Breast epithelium (tissue), 4 donors: Measurements from ENCODE around the gene KLHL21. TPM values are rescaled to one million over a fixed set of nuclear protein-coding genes. Genes with fewer than 3 reads are reported as not detected.

ENCODE experiments used
- DNase-seq, 2 donors: peaks; one replicate each; pipeline ENCODE4 v3.0.0-alpha.2; 2019; ENCODE audit warnings: low spot score in 2 of 2
- H3K27ac ChIP-seq, 2 donors: fragments of 200-600 bp; sonication (generic) in 1 of 2; one replicate each; pipeline ENCODE4 v1.5.1; 2016 to 2019; ENCODE audit warnings: mild to moderate bottlenecking in 1 of 2
- H3K27me3 ChIP-seq, 2 donors: fragments of 200-600 bp; sonication (generic) in 1 of 2; one replicate each; pipeline versions ENCODE4 v1.5.1 to v1.6.0; 2017 to 2019; ENCODE audit warnings: control low read depth in 1 of 2, mild to moderate bottlenecking in 1 of 2
- H3K36me3 ChIP-seq: fragments of 200-600 bp; one replicate; pipeline ENCODE4 v1.5.1; 2019
- H3K4me1 ChIP-seq, 2 donors: fragments of 200-600 bp; sonication (generic); one replicate each; pipeline ENCODE4 v1.5.1; 2016 to 2019; ENCODE audit warnings: control low read depth in 1 of 2
- H3K4me3 ChIP-seq, 3 donors: fragments of 200-600 bp; sonication (generic); 1 replicate in 2 of 3; 2 replicates in 1 of 3; pipeline ENCODE4 v1.5.1; 2016 to 2019; ENCODE audit warnings: mild to moderate bottlenecking in 3 of 3, moderate library complexity in 2 of 3
- H3K9me3 ChIP-seq, 2 donors: fragments of 200-600 bp; sonication (generic) in 1 of 2; one replicate each; pipeline ENCODE4 v1.5.1; 2016 to 2019; ENCODE audit warnings: control low read depth in 1 of 2
- POLR2A ChIP-seq: fragments of 450-650 bp; IDR thresholded peaks from one replicate; pipeline ENCODE4 v1.6.1; 2016; ENCODE audit warnings: antibody characterized with exemption, mild to moderate bottlenecking, moderate library complexity
- POLR2AphosphoS5 ChIP-seq, 3 donors: sonication (generic); formaldehyde crosslinking; IDR thresholded peaks; one replicate each; pipeline ENCODE4 v1.6.1; 2017; ENCODE audit warnings: antibody characterized with exemption in 3 of 3
- intact Hi-C: fragments of 100-400 bp; cut with DNase I; formaldehyde crosslinking; loops from one replicate; pipeline ENCODE4 v1.15.1; 2023; ENCODE audit warnings: low total_unique reads
- total RNA-seq, 3 donors: library from RNA; depleted of rRNA; stranded (reverse); fragments of >200 nt; gene quantifications; one replicate each; pipeline ENCODE4 v1.1.0, GENCODE V29; 2016
- TF ChIP-seq, protein P1 (sequence below), 3 donors: fragments of 450-650 bp; IDR thresholded peaks; one replicate each; pipeline ENCODE4 v1.5.1; 2016 to 2017; ENCODE audit warnings: antibody characterized with exemption in 3 of 3, mild to moderate bottlenecking in 3 of 3, moderate library complexity in 3 of 3

KLHL21 gene, protein sequence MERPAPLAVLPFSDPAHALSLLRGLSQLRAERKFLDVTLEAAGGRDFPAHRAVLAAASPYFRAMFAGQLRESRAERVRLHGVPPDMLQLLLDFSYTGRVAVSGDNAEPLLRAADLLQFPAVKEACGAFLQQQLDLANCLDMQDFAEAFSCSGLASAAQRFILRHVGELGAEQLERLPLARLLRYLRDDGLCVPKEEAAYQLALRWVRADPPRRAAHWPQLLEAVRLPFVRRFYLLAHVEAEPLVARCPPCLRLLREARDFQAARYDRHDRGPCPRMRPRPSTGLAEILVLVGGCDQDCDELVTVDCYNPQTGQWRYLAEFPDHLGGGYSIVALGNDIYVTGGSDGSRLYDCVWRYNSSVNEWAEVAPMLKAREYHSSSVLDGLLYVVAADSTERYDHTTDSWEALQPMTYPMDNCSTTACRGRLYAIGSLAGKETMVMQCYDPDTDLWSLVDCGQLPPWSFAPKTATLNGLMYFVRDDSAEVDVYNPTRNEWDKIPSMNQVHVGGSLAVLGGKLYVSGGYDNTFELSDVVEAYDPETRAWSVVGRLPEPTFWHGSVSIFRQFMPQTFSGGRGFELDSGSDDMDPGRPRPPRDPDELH
- total RNA-seq, result 10 to 100 TPM; 45.2 to 61.3 (median 58.1) TPM

GRCh38 chr1:6602669-6603237 lies at the start of gene KLHL21:
TSS of gene KLHL21 (minus strand) at chr1:6602869. CDS start at chr1:6602817, 52 bp downstream.
- TF ChIP-seq POLR2AphosphoS5 (IDR thresholded peaks at IDR 0.05) (peak in 2 of 3 donors; percentile 74 to 83), POLR2A (no peak)
- TF ChIP-seq, protein P1, sequence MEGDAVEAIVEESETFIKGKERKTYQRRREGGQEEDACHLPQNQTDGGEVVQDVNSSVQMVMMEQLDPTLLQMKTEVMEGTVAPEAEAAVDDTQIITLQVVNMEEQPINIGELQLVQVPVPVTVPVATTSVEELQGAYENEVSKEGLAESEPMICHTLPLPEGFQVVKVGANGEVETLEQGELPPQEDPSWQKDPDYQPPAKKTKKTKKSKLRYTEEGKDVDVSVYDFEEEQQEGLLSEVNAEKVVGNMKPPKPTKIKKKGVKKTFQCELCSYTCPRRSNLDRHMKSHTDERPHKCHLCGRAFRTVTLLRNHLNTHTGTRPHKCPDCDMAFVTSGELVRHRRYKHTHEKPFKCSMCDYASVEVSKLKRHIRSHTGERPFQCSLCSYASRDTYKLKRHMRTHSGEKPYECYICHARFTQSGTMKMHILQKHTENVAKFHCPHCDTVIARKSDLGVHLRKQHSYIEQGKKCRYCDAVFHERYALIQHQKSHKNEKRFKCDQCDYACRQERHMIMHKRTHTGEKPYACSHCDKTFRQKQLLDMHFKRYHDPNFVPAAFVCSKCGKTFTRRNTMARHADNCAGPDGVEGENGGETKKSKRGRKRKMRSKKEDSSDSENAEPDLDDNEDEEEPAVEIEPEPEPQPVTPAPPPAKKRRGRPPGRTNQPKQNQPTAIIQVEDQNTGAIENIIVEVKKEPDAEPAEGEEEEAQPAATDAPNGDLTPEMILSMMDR (IDR thresholded peaks at IDR 0.05), result peak in 1 of 3 donors; percentile 14
- peak within 1 kb of the TSS; percentile 98 to 99 for H3K27ac ChIP-seq
- peaks cover 12 to 18% of the 10 kb centered on the region in 2 donors for H3K4me1 ChIP-seq
- no peaks in the 10 kb centered on the region for H3K27me3 ChIP-seq
- H3K4me3 ChIP-seq, result peak within 1 kb of the TSS; percentile 73 to 97 (median 96)
- intact Hi-C loops, result no loop called here
- H3K9me3 ChIP-seq, result no peaks in the 10 kb centered on the region
- DNase-seq, result peak; percentile 87 to 90
- H3K36me3 ChIP-seq, result no peaks in the 10 kb centered on the region

GRCh38 chr1:6651909-6652308 lies 49.2 kb upstream of the KLHL21 start:
- DNase-seq, result no peak
- no peaks in the 10 kb centered on the region for H3K9me3 ChIP-seq
- no peaks in the 10 kb centered on the region for H3K4me1 ChIP-seq
- H3K4me3 ChIP-seq, result no peak overlapping the region
- H3K27me3 ChIP-seq, result no peaks in the 10 kb centered on the region
- H3K27ac ChIP-seq, result no peak overlapping the region
- TF ChIP-seq POLR2AphosphoS5 (IDR thresholded peaks at IDR 0.05), result no peak
- no peak for TF ChIP-seq POLR2A
- TF ChIP-seq, protein P1 (IDR thresholded peaks at IDR 0.05), result no peak
- intact Hi-C loops, result no loop called here
- no peaks in the 10 kb centered on the region for H3K36me3 ChIP-seq

GRCh38 chr1:6648556-6648955 lies 45.9 kb upstream of the KLHL21 start:
- TF ChIP-seq POLR2A (no peak), POLR2AphosphoS5 (IDR thresholded peaks at IDR 0.05) (no peak)
- TF ChIP-seq, protein P1 (IDR thresholded peaks at IDR 0.05), result no peak

DNA sequence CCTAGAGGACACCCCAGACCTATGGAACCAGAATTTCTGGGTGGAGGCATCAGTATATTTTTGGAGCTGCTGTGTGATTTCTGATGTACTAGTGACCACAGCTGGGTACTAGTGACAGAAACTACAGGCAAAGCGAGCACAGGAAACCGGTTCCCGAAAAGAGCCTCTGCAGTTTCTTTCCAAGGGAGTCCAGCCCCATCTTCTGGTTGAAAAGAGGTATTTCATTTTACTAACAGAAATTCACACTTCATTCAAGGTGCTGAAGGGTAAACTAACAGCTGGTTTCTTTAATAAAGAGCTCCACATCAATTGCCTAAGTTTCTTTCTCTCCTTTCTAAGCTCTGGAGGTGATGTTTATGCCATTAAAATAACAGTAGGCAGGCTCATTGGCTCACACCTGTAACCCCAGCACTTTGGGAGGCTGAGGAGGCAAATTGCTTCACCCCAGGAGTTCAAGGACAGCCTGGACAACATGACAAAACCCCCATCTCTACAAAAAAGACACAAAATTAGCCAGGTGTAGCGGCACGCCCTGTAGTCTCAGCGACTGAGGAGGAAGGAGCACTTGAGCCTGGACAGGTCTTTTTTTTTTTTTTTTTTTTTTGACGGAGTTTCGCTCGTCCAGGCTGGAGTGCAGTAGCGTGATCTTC lies 44.0 kb upstream of the KLHL21 start:
- Histone ChIP-seq H3K27me3 (no peaks in the 10 kb centered on the region), H3K9me3 (no peaks in the 10 kb centered on the region), H3K36me3 (peaks cover 4% of the 10 kb centered on the region), H3K4me3 (no peak overlapping the region), H3K27ac (no peak overlapping the region), H3K4me1 (no peaks in the 10 kb centered on the region)
- TF ChIP-seq POLR2A, result no peak
- TF ChIP-seq POLR2AphosphoS5 (IDR thresholded peaks at IDR 0.05), result no peak
- TF ChIP-seq, protein P1 (IDR thresholded peaks at IDR 0.05), result peak; percentile 53 to 68 (median 66)
- no peak for DNase-seq
- intact Hi-C loops, result loop anchor here (10.0 kb wide), 1 partner anchor 152 kb away; the partner anchor contains the start of gene PLEKHG5

More at GRCh38 chr1:6648556-6648955, 45.9 kb upstream of the KLHL21 start:
- Histone ChIP-seq H3K4me3 (no peak overlapping the region), H3K36me3 (no peaks in the 10 kb centered on the region), H3K9me3 (no peaks in the 10 kb centered on the region), H3K27me3 (no peaks in the 10 kb centered on the region), H3K27ac (no peak overlapping the region), H3K4me1 (no peaks in the 10 kb centered on the region)
- intact Hi-C loops, result loop anchor here (10.0 kb wide), 1 partner anchor 154 kb away; the partner anchor contains the start of gene PLEKHG5
- no peak for DNase-seq
